ENCODE results near the gene CRTAP.

DNA sequence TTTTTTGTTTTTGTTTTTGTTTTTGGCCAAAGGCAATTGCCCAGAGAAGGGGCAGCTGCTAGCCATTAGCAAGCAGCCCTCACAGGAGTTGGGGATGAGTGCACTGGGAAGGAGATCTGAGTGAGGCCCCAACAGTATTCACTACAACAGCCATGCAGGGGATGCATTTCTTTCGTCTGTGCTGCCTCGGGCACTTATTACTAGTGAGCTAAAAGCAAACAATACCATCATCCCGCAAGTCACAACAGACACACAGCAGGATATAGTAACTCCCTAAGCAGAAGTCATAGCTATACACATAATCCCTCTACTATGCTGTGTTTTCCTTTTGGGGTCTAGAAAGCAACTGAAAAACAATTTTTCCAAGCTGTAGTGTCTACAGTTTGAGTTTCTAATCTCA lies 27.2 kb downstream of the CRTAP start:
- TF ChIP-seq, protein P1, sequence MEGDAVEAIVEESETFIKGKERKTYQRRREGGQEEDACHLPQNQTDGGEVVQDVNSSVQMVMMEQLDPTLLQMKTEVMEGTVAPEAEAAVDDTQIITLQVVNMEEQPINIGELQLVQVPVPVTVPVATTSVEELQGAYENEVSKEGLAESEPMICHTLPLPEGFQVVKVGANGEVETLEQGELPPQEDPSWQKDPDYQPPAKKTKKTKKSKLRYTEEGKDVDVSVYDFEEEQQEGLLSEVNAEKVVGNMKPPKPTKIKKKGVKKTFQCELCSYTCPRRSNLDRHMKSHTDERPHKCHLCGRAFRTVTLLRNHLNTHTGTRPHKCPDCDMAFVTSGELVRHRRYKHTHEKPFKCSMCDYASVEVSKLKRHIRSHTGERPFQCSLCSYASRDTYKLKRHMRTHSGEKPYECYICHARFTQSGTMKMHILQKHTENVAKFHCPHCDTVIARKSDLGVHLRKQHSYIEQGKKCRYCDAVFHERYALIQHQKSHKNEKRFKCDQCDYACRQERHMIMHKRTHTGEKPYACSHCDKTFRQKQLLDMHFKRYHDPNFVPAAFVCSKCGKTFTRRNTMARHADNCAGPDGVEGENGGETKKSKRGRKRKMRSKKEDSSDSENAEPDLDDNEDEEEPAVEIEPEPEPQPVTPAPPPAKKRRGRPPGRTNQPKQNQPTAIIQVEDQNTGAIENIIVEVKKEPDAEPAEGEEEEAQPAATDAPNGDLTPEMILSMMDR (conservative IDR thresholded peaks at IDR 0.05): no peak
- no peak for TF ChIP-seq EZH2 (IDR thresholded peaks at IDR 0.05; ENCODE audit: low read depth)
